T-helper 2 cell treated with Interferon-gamma antibody and Interleukin-4, amounts not matched to agents 100 ng/mL and 5 ng/mL, for 36 hours (primary cell): ENCODE data around the gene POTEM. TPM values are rescaled to one million over a fixed set of nuclear protein-coding genes. Genes with fewer than 3 reads are reported as not detected.
"Not testable (repeated sequence)": the region's sequence is repeated elsewhere in the genome, so short reads cannot be mapped to it uniquely, and the experiment has no call there.

ENCODE experiments used
- intact Hi-C: fragments of 100-400 bp; cut with micrococcal nuclease; formaldehyde crosslinking; loops from one replicate; pipeline ENCODE4 v1.15.1; 2023
- total RNA-seq: library from RNA; stranded (reverse); gene quantifications from 2 replicates; pipeline ENCODE4 v1.2.3, GENCODE V29; 2022

POTEM gene
- total RNA-seq, 1 donor from 2014 or later, result not detected

DNA sequence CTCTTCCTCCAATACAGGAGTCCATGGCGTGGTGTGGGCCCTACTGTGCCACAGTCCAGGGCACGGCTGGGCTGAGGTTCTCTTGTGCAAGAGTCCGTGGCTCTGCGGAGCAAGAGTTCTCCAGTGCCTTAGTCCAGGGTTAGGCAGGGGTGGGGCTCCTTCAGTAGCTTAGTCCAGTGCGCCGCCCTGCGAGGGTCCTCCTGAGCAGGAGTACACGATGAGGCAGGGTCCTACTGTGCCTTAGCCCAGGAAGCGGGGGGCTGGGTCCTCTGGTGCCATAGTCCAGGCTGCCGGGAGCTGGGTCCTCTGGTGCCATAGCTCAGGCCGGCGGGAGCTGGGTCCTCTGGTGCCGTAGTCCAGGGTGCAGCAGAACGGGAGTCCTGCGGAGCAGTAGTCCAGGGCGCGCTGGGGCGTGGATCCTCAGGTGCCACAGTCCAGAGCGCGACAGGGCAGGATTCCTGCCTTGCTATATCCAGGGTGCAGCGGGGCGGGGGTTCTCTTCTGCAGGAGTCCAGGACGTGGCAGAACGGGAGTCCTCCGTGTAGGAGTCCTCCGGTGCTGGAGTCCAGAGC lies 69.7 kb downstream of the POTEM start:
- intact Hi-C loops, result not testable (repeated sequence)

- intact Hi-C loops, result not testable (repeated sequence)
Measured at GRCh38 chr14:19038060-19038664, 70.9 kb downstream of the POTEM start.

- intact Hi-C loops, result not testable (repeated sequence)
Measured at GRCh38 chr14:19038785-19039184, 71.6 kb downstream of the POTEM start.

DNA sequence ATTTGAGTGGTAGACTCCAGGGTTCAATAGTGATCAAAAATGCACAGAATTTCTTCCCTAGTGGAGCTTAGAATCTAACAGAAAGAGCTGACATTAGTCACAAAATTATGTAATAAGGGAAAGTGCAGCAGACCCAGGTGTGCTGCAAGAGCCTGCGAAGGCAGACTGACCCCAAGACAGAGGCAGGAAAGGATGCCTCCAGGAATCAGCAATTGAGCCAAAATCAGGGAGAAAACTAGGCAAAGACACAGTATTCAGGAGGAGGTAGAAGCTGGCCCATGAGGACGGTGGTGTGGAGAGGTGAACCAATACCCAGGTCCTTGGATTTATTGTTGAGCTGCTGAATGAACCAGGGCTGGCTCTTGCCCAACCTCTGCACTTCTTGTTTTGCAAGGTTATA lies 76.2 kb downstream of the POTEM start:
- intact Hi-C loops, result not testable (repeated sequence)
